Measurements from ENCODE around the gene CCT7.

DNA sequence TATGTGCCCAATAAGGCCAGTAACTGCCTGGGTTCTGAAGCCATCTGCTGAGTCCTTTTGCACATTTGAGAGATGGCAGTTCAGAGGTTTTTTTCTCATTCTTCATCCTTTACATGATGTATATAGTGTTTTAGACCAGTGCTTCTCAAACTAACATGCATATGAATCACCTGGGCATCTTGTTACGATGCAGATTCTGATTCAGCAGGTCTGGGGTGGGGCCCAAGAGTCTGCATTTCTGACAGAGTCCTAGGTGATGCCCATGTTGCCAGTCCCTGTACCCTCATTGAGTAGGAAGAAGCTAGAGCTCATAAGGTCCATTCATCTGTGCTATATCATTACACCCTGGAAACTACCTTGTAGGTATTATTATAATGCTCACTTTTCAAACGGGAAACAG, 16.3 kb upstream of the CCT7 start:
- no peak for TF ChIP-seq POLR2A (IDR thresholded peaks at IDR 0.05)
- TF ChIP-seq, protein P1, sequence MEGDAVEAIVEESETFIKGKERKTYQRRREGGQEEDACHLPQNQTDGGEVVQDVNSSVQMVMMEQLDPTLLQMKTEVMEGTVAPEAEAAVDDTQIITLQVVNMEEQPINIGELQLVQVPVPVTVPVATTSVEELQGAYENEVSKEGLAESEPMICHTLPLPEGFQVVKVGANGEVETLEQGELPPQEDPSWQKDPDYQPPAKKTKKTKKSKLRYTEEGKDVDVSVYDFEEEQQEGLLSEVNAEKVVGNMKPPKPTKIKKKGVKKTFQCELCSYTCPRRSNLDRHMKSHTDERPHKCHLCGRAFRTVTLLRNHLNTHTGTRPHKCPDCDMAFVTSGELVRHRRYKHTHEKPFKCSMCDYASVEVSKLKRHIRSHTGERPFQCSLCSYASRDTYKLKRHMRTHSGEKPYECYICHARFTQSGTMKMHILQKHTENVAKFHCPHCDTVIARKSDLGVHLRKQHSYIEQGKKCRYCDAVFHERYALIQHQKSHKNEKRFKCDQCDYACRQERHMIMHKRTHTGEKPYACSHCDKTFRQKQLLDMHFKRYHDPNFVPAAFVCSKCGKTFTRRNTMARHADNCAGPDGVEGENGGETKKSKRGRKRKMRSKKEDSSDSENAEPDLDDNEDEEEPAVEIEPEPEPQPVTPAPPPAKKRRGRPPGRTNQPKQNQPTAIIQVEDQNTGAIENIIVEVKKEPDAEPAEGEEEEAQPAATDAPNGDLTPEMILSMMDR (IDR thresholded peaks at IDR 0.05), result no peak
- no peak for TF ChIP-seq POLR2AphosphoS5 (IDR thresholded peaks at IDR 0.05)
